ENCODE data around the gene TMPRSS11B.
"Not testable (repeated sequence)": the region's sequence is repeated elsewhere in the genome, so short reads cannot be mapped to it uniquely, and the experiment has no call there.

The TMPRSS11B gene

DNA sequence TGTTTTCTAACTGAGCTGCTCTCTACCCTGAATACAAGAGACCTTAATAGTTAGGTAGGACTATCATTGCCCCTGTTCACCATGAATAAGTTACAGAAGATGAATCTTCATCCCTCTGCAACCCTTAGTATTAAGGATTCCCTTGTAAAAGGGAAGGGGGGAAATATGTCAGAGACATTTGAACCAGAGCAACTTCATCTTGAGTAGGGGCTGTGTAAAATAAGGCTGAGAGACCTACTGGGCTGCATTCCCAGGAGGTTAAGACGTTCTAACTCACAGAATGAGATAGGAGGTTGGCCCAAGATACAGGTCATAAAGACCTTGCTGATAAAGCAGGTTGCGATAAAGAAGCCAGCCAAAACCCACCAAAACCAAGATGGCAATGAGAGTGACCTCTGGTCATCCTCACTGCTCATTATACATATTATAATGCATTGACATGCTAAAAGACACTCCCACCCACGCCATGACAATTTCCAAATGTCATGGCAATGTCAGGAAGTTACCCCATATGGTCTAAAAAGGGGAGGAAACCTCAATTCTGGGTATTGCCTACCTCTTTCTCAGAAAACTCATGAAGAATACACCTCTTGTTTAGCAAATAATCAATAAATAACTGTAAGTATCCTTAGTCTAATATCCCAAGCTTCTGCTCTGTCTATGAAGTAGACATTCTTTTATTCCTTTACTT, 19.5 kb upstream of the TMPRSS11B start:
- H3K36me3 Mint-ChIP-seq, result no peaks in the 10 kb centered on the region
- no peaks in the 10 kb centered on the region for H3K4me1 Mint-ChIP-seq
- no peak for ATAC-seq (replicated peaks)
- DNase-seq, result no peak
- H3K9me3 Mint-ChIP-seq, result peaks cover 2 to 4% of the 10 kb centered on the region in 2 donors
- H3K4me3 Mint-ChIP-seq, result no peak overlapping the region
- H3K27ac Mint-ChIP-seq, result no peak overlapping the region
- H3K27me3 Mint-ChIP-seq, result peaks cover 3 to 16% of the 10 kb centered on the region in 2 donors

- ATAC-seq (replicated peaks), result no peak
- Mint-ChIP-seq H3K36me3 (no peaks in the 10 kb centered on the region), H3K27me3 (peaks cover 3 to 6% of the 10 kb centered on the region in 2 donors), H3K4me1 (no peaks in the 10 kb centered on the region), H3K27ac (no peak overlapping the region), H3K9me3 (peaks cover 0 to 4% of the 10 kb centered on the region in 2 donors), H3K4me3 (no peak overlapping the region)
- no peak for DNase-seq
Measured at GRCh38 chr4:68259191-68259590, 13.7 kb upstream of the TMPRSS11B start.

- DNase-seq (no peak), ATAC-seq (replicated peaks) (no peak)
- Mint-ChIP-seq H3K4me3 (no peak overlapping the region), H3K36me3 (no peaks in the 10 kb centered on the region), H3K27ac (no peak overlapping the region), H3K27me3 (peaks cover 3 to 15% of the 10 kb centered on the region in 2 donors), H3K9me3 (no peaks in the 10 kb centered on the region), H3K4me1 (no peaks in the 10 kb centered on the region)
Measured at GRCh38 chr4:68257719-68258118, 12.2 kb upstream of the TMPRSS11B start.

GRCh38 chr4:68256284-68256683, 10.8 kb upstream of the TMPRSS11B start:
- H3K27ac Mint-ChIP-seq, result no peak overlapping the region
- DNase-seq (no peak), ATAC-seq (replicated peaks) (no peak)
- no peaks in the 10 kb centered on the region for H3K9me3 Mint-ChIP-seq
- H3K36me3 Mint-ChIP-seq, result no peaks in the 10 kb centered on the region
- H3K4me1 Mint-ChIP-seq, result no peaks in the 10 kb centered on the region
- H3K27me3 Mint-ChIP-seq, result peaks cover 4 to 10% of the 10 kb centered on the region in 2 donors
- no peak overlapping the region for H3K4me3 Mint-ChIP-seq

DNA sequence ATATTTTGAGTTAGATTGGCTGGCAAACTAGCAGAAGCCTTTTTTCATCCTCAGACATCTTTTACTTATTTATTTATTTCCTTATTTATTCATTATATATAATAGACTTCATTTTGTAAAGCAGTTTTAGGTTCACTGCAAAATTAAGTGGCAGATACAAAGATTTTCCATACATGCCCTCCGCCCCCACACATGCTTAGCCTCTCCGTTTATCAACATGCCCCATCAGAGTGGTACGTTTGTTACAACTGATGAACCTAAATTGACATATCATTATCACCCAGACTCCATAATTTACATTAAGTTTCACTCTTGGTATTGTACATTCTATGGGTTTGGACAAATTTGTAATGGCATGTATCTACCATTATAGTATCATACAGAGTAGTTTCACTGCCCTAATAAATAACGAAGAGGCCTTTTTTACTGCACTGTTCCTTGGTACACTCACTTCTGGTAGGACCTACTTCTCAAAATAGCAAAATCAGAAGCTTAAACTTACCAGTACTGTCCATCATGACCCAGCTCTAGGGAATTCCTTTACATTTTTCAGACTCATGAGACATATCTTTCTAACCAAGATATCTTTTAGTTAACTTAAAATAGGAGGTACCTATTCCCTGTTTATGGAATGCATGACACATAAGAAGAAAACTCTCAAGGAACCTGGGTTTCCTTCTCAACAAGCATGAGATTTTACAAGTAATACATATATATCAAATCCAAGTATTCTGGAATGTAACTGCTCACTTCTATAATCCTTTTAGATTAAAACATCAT, 4.8 kb upstream of the TMPRSS11B start:
- ATAC-seq (replicated peaks), result no peak
- DNase-seq, result no peak
- peaks cover 6 to 12% of the 10 kb centered on the region in 2 donors for H3K4me1 Mint-ChIP-seq
- H3K4me3 Mint-ChIP-seq, result no peak overlapping the region
- no peaks in the 10 kb centered on the region for H3K9me3 Mint-ChIP-seq
- H3K27ac Mint-ChIP-seq, result no peak overlapping the region
- no peaks in the 10 kb centered on the region for H3K36me3 Mint-ChIP-seq
- H3K27me3 Mint-ChIP-seq, result peaks cover 4 to 10% of the 10 kb centered on the region in 2 donors

DNA sequence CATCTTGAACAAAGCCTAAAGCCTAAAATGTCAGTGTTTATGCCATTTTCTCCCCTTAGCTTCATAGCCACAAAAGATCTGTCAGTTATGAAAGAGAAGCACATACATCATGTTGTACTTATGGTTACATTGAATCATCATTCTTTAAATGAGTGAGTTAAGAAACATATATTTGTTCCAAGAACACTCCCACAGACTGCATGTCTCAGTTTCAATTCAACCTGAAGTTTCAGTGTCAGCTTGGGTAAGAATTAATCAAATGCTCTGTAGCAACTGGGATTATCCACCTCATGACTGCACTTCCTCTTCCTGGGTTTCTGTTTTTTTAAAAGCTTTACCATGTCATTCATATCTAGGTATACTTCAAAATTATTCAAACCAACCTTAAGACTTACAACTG, 3.9 kb upstream of the TMPRSS11B start:
- no peaks in the 10 kb centered on the region for H3K36me3 Mint-ChIP-seq
- H3K27me3 Mint-ChIP-seq, result peaks cover 4 to 10% of the 10 kb centered on the region in 2 donors
- peak overlapping the region in 1 of 2 donors; percentile 15 for H3K4me3 Mint-ChIP-seq
- peaks cover 6 to 12% of the 10 kb centered on the region in 2 donors for H3K4me1 Mint-ChIP-seq
- ATAC-seq (replicated peaks) (peak; percentile 80 to 93), DNase-seq (no peak)
- peak overlapping the region; percentile 26 for H3K27ac Mint-ChIP-seq
- no peaks in the 10 kb centered on the region for H3K9me3 Mint-ChIP-seq

- Mint-ChIP-seq H3K36me3 (no peaks in the 10 kb centered on the region), H3K4me1 (no peaks in the 10 kb centered on the region), H3K27ac (no peak overlapping the region), H3K27me3 (peaks cover 16 to 18% of the 10 kb centered on the region in 2 donors), H3K4me3 (no peak overlapping the region), H3K9me3 (peaks cover 0 to 2% of the 10 kb centered on the region in 2 donors)
- no peak for ATAC-seq (replicated peaks)
- DNase-seq, result no peak
Measured at GRCh38 chr4:68240620-68241019, 4.9 kb downstream of the TMPRSS11B start.

DNA sequence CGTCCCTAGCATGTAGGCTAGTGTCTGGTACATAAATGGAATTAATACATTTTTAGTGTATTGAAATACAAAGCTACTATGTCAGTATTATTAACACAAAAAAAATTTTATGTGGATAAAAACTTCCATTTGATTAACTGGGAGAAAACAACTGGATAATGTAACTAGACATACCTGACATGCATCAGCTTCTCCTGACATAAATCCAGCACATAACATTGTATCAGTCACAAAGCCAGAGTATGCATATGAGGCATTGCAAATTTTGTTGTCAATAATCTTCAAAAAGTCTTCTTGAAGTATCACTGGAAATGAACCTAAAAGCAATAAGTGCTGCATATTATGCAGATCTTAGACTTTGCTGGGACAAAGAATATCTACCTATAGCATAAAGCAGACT, 16.9 kb downstream of the TMPRSS11B start:
- no peaks in the 10 kb centered on the region for H3K27me3 Mint-ChIP-seq
- no peak overlapping the region for H3K27ac Mint-ChIP-seq
- no peaks in the 10 kb centered on the region for H3K36me3 Mint-ChIP-seq
- peaks cover 0 to under 1% of the 10 kb centered on the region in 2 donors for H3K9me3 Mint-ChIP-seq
- no peak for ATAC-seq (replicated peaks)
- no peak for DNase-seq
- no peaks in the 10 kb centered on the region for H3K4me1 Mint-ChIP-seq
- no peak overlapping the region for H3K4me3 Mint-ChIP-seq

DNA sequence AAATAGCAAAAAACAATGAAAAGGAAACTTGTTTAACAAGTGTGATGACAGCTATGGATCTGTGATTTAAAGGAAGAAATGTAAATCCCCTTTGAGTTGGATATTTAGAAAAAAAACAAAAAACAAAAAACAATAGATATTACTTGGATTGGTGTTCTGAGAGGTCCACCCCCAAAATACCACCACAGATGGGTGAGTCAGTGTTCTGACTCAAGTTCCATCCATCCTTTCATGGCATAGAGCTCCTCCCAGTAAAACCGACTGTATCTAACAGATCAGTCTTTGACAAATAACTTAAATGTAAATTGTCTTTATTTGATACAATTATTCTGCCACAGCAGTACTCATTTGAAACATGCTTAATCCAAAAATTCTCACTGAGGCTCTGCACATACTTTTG, 27.4 kb downstream of the TMPRSS11B start:
- Mint-ChIP-seq H3K27me3 (peaks cover 3 to 10% of the 10 kb centered on the region in 2 donors), H3K4me1 (no peaks in the 10 kb centered on the region), H3K27ac (no peak overlapping the region), H3K9me3 (peaks cover 0 to 2% of the 10 kb centered on the region in 2 donors), H3K4me3 (no peak overlapping the region), H3K36me3 (no peaks in the 10 kb centered on the region)
- no peak for DNase-seq
- no peak for ATAC-seq (replicated peaks)

- ATAC-seq (replicated peaks) (no peak), DNase-seq (no peak)
- peaks cover 0 to 2% of the 10 kb centered on the region in 2 donors for H3K9me3 Mint-ChIP-seq
- no peaks in the 10 kb centered on the region for H3K36me3 Mint-ChIP-seq
- H3K4me1 Mint-ChIP-seq, result no peaks in the 10 kb centered on the region
- no peak overlapping the region for H3K27ac Mint-ChIP-seq
- H3K4me3 Mint-ChIP-seq, result no peak overlapping the region
- peaks cover 3 to 10% of the 10 kb centered on the region in 2 donors for H3K27me3 Mint-ChIP-seq
Measured at GRCh38 chr4:68216501-68216900, 29.0 kb downstream of the TMPRSS11B start.

DNA sequence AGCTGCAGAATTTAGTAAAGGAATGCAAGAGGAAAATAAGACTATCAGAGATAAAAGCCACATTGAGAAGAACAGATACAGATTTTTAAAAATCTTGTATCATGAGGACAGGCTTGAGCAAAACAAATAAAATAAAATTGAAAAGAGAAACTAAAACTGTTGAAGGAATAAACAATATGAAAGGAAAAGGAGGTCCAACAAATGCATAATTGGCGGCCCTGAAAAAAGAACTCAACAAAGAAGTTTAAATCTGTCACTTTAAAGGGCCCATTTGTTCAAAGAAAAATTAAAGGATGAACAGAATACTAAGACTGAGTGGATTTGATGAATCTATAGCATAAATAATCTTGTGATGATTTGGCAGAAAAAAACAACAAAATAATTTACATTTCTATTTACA, 36.5 kb downstream of the TMPRSS11B start:
- H3K4me1 Mint-ChIP-seq, result no peaks in the 10 kb centered on the region
- no peak overlapping the region for H3K27ac Mint-ChIP-seq
- no peak overlapping the region for H3K4me3 Mint-ChIP-seq

DNA sequence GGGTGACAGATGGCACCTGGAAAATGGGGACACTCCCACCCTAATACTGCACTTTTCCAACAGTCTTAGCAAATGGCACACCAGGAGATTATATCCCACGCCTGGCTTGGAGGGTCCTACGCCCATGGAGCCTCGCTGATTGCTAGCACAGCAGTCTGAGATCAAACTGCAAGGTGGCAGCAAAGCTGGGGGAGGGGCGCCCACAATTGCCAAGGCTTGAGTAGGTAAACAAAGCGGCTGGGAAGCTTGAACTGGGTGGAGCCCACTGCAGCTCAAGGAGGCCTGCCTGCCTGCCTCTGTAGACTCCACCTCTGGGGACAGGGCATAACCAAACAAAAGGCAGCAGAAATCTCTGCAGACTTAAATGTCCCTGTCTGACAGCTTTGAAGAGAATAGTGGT, 51.2 kb downstream of the TMPRSS11B start:
- H3K9me3 Mint-ChIP-seq; H3K4me3 Mint-ChIP-seq; H3K4me1 Mint-ChIP-seq; H3K36me3 Mint-ChIP-seq; ATAC-seq (replicated peaks); DNase-seq; H3K27ac Mint-ChIP-seq: not testable (repeated sequence)
- peaks cover 0 to 12% of the 10 kb centered on the region in 2 donors for H3K27me3 Mint-ChIP-seq

More for the DNA sequence above, 36.5 kb downstream of the TMPRSS11B start:
- ATAC-seq (replicated peaks), result no peak
- Mint-ChIP-seq H3K27me3 (no peaks in the 10 kb centered on the region), H3K36me3 (peaks cover 0 to 3% of the 10 kb centered on the region in 2 donors), H3K9me3 (peaks cover 11 to 13% of the 10 kb centered on the region in 2 donors)
- no peak for DNase-seq

GRCh38 chr4:68193194-68193593, 52.3 kb downstream of the TMPRSS11B start:
- peaks cover 0 to 6% of the 10 kb centered on the region in 2 donors for H3K9me3 Mint-ChIP-seq
- peaks cover 0 to 12% of the 10 kb centered on the region in 2 donors for H3K27me3 Mint-ChIP-seq
- H3K4me1 Mint-ChIP-seq, result no peaks in the 10 kb centered on the region
- H3K36me3 Mint-ChIP-seq, result no peaks in the 10 kb centered on the region
- no peak overlapping the region for H3K27ac Mint-ChIP-seq
- DNase-seq (no peak), ATAC-seq (replicated peaks) (no peak)
- H3K4me3 Mint-ChIP-seq, result no peak overlapping the region

GRCh38 chr4:68187145-68187544, 58.3 kb downstream of the TMPRSS11B start:
- H3K4me3 Mint-ChIP-seq, result no peak overlapping the region
- no peak overlapping the region for H3K27ac Mint-ChIP-seq
- H3K9me3 Mint-ChIP-seq, result no peaks in the 10 kb centered on the region
- DNase-seq (no peak), ATAC-seq (replicated peaks) (no peak)
- no peaks in the 10 kb centered on the region for H3K4me1 Mint-ChIP-seq
- peaks cover 2 to 22% of the 10 kb centered on the region in 2 donors for H3K27me3 Mint-ChIP-seq
- no peaks in the 10 kb centered on the region for H3K36me3 Mint-ChIP-seq

DNA sequence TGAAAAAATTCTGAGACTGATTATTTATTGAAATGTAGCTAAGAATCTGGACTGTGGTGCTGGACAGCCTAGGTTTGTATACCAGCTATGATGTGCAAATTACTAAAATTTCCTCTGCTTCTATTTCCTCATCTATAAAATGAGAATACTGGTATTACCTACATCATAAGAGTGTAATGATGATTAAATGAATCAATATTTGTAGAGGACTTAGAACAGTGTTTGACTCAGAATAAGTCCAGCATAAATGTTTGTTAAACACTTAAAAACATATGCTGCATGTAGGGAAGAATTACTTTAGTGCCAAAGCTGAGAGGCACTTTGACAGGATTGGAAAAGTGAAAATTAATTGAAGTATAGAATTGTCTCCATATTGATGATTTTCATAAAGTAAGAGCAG, 60.6 kb downstream of the TMPRSS11B start:
- Mint-ChIP-seq H3K27ac (no peak overlapping the region), H3K4me1 (no peaks in the 10 kb centered on the region), H3K27me3 (peaks cover 5 to 20% of the 10 kb centered on the region in 2 donors), H3K9me3 (no peaks in the 10 kb centered on the region), H3K36me3 (no peaks in the 10 kb centered on the region), H3K4me3 (no peak overlapping the region)
- DNase-seq (no peak), ATAC-seq (replicated peaks) (no peak)
